PC-3 (cell line): Measurements from ENCODE around the gene KCTD6.

Source experiments
- CTCF ChIP-seq: fragments of 300-600 bp; sonication (generic); conservative IDR thresholded peaks from 2 replicates; pipeline ENCODE4 v1.5.1; 2017; ENCODE audit warnings: antibody characterized with exemption, low read depth, mild to moderate bottlenecking, low read length
- EZH2 ChIP-seq: fragments of 300-600 bp; sonication (generic); IDR thresholded peaks from one replicate; pipeline ENCODE4 v1.6.1; 2017; ENCODE audit warnings: antibody characterized with exemption, mild to moderate bottlenecking, low read length; ENCODE audit not compliant: unreplicated experiment
- EZH2phosphoT487 ChIP-seq: fragments of 300-600 bp; sonication (generic); IDR thresholded peaks from 2 replicates; pipeline ENCODE4 v1.6.1; 2018; ENCODE audit warnings: mild to moderate bottlenecking, antibody characterized with exemption, low read length, borderline replicate concordance

GRCh38 chr3:58534592-58535494, 42.9 kb downstream of the KCTD6 start:
- TF ChIP-seq CTCF (no peak), EZH2 (no peak), EZH2phosphoT487 (no peak)
